ENCODE data around the gene MRTO4.
"Not testable (repeated sequence)": the region's sequence is repeated elsewhere in the genome, so short reads cannot be mapped to it uniquely, and the experiment has no call there.

The MRTO4 gene

DNA sequence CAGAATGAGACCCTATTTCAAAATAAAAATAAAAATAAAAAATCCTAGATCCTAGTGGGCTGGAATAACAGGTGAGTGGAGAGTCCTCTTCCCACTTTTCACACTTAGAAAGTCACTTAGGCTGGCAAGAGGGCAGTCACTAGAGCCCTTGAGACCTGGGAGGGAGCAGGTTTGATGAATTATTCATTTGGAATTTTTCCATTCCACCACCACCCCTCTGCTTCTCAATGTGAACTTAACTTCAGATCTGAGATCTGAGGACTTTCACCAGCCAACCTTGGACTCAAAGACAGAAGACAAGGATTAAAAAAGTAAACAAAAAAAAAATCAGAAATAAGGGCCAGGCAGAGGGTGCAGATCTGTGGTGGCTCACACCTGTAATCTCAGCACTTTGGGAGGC is 20.5 kb downstream of the MRTO4 start:
- no peak overlapping the region for H3K4me3 ChIP-seq
- peaks cover 0 to 6% (median 0%) of the 10 kb centered on the region in 11 experiments; a peak in 1 of 22 replicates for H4K20me1 ChIP-seq
- H3K4me1 ChIP-seq = no peaks in the 10 kb centered on the region
- TF ChIP-seq Cebpa-rat (IDR thresholded peaks at IDR 0.05) = no peak
- H3K9ac ChIP-seq = no peak overlapping the region
- H3K36me3 ChIP-seq = peaks cover 0 to 13% (median 0%) of the 10 kb centered on the region in 11 experiments; a peak in 4 of 22 replicates
- H3K9me3 ChIP-seq (replicated peaks in 1 of 11) = peaks cover 12 to 23% (median 18%) of the 10 kb centered on the region in 11 experiments
- H3K27me3 ChIP-seq = no peaks in the 10 kb centered on the region
- H3K27ac ChIP-seq = no peak overlapping the region
- H3K4me2 ChIP-seq = no peak overlapping the region

DNA sequence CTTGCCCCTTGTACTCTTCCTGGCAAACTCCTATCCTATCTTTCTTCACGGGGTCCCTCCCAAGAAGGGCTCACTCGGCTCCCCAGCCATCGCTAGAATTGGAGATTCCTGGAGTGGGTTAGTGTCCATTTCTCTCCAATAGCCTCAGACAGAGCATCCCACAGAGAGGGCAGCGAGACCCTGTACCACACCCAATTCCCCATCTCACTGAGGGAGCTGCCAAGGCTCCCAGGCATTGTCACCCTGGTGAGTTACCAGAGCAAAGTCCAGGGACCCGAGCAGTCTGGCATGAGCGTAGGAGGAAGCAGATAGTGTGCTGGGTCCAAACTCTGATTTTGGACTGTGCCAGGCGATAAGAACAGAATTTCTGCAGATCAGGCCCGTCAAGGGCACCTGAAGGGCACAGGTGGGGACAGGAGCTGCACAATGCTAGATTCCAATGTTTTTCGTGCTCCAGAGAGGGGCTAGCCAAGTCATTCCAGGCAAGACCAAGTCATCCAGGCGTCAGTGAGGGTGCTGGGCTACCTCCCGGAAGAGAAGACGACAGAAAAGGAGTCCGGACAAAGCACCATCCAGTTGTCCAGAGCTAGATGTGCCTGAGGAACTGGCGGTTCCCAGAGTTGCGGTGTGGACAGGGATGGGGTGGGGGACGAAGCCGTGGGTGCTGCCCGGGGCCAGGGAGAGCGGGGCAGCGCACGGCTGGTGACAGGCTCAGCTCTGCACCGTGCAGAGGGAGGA is 21.7 kb downstream of the MRTO4 start:
- Histone ChIP-seq H3K36me3 (peaks cover 0 to 13% (median 0%) of the 10 kb centered on the region in 11 experiments; a peak in 4 of 22 replicates), H3K9me3 (replicated peaks in 1 of 11) (peaks cover 12 to 23% (median 21%) of the 10 kb centered on the region in 11 experiments), H3K27me3 (no peaks in the 10 kb centered on the region), H4K20me1 (peaks cover 0 to 6% (median 0%) of the 10 kb centered on the region in 11 experiments; a peak in 1 of 22 replicates), H3K27ac (no peak overlapping the region), H3K9ac (no peak overlapping the region), H3K4me2 (no peak overlapping the region), H3K4me3 (no peak overlapping the region), H3K4me1 (no peaks in the 10 kb centered on the region)
- no peak for TF ChIP-seq Cebpa-rat (IDR thresholded peaks at IDR 0.05)

DNA sequence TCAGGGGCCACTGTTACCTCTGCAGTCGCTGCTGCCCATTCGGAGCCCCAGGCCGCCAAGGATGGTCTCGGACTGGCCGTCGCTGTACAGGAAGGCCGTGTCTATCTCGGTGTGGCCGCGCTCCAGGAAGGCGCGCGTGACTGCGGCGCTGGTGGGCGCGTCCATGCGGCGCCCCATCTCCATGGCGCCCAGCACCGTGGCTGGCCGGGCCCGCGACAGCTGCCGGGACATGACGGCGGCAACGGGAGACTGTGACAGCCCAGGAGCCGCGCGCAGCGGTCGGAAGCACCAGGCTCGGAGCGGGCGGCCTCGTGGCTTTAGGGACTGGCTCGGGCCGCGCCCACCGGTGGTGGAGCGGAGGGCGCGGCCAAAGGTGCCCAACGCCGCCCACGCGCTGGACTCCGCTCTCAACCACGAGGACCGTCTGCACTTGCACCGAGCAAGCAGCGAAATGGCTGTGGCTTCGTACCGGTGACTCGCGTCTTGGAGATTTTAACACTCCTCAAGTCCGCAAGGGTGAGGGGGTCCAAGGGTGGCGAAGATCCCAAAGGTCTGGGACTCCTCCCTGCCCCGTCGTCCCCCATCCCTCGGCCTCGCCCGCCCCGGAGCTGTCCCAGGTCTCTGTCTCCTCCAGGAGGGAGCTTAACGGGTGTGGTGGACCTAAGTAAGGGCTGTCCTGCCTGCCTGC is 22.4 kb downstream of the MRTO4 start:
- H3K9ac ChIP-seq, H3K4me1 ChIP-seq, H3K4me3 ChIP-seq, H4K20me1 ChIP-seq, H3K27ac ChIP-seq, H3K27me3 ChIP-seq, H3K4me2 ChIP-seq: not testable (repeated sequence)
- Histone ChIP-seq H3K36me3 (peaks cover 0 to 13% (median 0%) of the 10 kb centered on the region in 11 experiments; a peak in 4 of 22 replicates), H3K9me3 (replicated peaks in 1 of 11) (peaks cover 12 to 23% (median 21%) of the 10 kb centered on the region in 11 experiments)

DNA sequence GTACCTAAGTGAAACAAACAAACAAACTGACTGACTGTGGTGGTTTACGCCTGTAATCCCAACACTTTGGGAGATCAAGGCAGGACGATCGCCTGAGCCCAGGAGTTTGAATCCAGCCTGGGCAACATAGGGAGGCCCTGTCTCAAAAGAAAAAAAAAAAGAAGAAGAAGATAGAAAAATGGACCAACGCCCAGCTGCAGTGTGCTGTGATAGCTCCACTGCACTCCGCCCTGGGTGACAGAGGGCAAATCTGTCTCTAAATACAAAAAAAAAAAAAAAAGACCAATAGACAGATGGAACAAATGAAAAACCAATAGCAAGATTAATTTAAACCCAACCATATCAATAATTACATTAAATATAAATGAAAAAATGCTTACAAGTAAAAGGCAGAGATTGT is 23.0 kb downstream of the MRTO4 start:
- Histone ChIP-seq H3K9me3 (replicated peaks in 1 of 11) (peaks cover 12 to 23% (median 21%) of the 10 kb centered on the region in 11 experiments), H3K4me1 (no peaks in the 10 kb centered on the region), H3K36me3 (peaks cover 0 to 13% (median 0%) of the 10 kb centered on the region in 11 experiments; a peak in 4 of 22 replicates), H3K4me3 (no peak overlapping the region), H3K4me2 (no peak overlapping the region), H3K9ac (no peak overlapping the region), H4K20me1 (no peaks in the 10 kb centered on the region), H3K27me3 (no peaks in the 10 kb centered on the region), H3K27ac (no peak overlapping the region)
- TF ChIP-seq Cebpa-rat (IDR thresholded peaks at IDR 0.05) = no peak

DNA sequence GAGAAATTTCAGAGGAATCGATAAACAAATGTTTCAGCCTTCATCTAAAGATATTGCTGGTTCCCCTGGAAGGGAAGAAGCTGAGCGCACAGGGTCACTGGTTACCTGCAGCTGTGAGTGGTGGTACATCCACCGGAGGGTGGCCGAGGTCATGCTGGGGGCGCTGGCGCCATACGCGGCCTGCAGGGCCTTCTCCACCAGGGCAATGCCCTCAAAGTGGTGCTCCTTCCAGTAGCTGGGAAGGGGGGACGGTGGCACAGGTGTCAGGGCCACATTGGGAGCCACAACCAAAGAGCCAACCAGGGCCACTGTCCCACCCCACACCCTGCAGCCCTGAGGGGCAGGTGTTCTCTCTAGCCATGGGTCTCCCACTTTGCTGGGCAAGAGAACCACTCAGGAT is 32.3 kb downstream of the MRTO4 start:
- Histone ChIP-seq H4K20me1 (no peaks in the 10 kb centered on the region; a peak in 1 of 22 replicates), H3K9me3 (replicated peaks in 1 of 11) (no peaks in the 10 kb centered on the region), H3K4me3 (no peak overlapping the region), H3K4me1 (peaks cover 2 to 7% (median 3%) of the 10 kb centered on the region in 10 experiments; a peak in 15 of 20 replicates), H3K4me2 (no peak overlapping the region), H3K36me3 (0 out of 22 replicates have a peak, but pooled peaks cover 0 to 4% (median 0%) of the 10 kb centered on the region in 11 experiments), H3K27me3 (peaks cover under 1 to 12% (median 3%) of the 10 kb centered on the region in 11 experiments; a peak in 18 of 22 replicates), H3K27ac (no peak overlapping the region), H3K9ac (no peak overlapping the region)
- TF ChIP-seq Cebpa-rat (IDR thresholded peaks at IDR 0.05) = no peak

DNA sequence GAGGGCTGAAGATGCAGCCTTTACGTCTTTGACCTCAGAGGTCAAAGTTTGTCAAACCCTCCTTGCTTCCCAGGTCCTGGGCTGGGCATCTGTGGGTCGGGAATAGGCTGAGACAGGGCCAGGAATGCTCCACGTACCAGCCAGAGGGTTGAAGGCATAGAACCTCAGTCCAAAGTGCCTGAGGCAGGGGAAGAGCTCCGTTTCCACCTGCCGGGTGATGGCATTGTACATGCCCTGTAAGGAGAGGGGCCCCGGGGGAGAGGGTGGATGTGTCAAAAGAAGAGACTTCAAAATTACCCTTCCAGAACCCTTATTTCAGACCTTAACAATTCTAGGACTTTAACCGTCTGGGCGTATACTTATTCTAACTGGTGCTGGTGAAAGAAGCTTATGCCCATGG is 33.3 kb downstream of the MRTO4 start:
- Histone ChIP-seq H3K4me3 (no peak overlapping the region), H3K27me3 (peaks cover 5 to 21% (median 8%) of the 10 kb centered on the region in 11 experiments; a peak in 18 of 22 replicates), H3K4me2 (no peak overlapping the region), H3K9ac (no peak overlapping the region), H4K20me1 (no peaks in the 10 kb centered on the region; a peak in 1 of 22 replicates), H3K27ac (no peak overlapping the region), H3K9me3 (replicated peaks in 1 of 11) (no peaks in the 10 kb centered on the region), H3K4me1 (peaks cover 4 to 10% (median 7%) of the 10 kb centered on the region in 10 experiments; a peak in 15 of 20 replicates), H3K36me3 (0 out of 22 replicates have a peak, but pooled peaks cover 0 to 4% (median 0%) of the 10 kb centered on the region in 11 experiments)
- TF ChIP-seq Cebpa-rat (IDR thresholded peaks at IDR 0.05) = no peak

DNA sequence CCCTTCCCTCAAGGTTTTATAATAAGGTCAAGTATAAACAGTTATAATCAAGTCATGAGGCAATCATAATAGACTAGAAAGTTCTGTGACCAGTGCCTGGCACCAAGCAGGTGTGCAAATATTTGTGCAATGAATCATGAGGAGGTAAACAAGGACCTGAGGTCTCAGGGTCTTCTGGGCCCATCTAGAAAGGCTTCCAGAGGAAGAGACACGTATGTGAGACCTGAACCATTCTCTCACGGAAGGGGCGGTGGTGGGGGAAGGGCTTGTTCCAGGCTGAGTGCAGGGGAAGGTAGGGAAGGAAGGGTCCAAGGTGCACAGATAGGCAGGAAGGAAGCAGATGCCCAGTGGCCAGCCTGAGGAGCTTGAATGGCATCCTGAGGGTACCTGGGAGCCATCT is 33.8 kb downstream of the MRTO4 start:
- not testable (repeated sequence) for H3K4me2 ChIP-seq; H3K9me3 ChIP-seq (replicated peaks in 1 of 11); H3K27ac ChIP-seq; H3K9ac ChIP-seq; H3K4me3 ChIP-seq; H4K20me1 ChIP-seq; H3K36me3 ChIP-seq; H3K4me1 ChIP-seq
- peaks cover 5 to 22% (median 8%) of the 10 kb centered on the region in 11 experiments; a peak in 18 of 22 replicates for H3K27me3 ChIP-seq

DNA sequence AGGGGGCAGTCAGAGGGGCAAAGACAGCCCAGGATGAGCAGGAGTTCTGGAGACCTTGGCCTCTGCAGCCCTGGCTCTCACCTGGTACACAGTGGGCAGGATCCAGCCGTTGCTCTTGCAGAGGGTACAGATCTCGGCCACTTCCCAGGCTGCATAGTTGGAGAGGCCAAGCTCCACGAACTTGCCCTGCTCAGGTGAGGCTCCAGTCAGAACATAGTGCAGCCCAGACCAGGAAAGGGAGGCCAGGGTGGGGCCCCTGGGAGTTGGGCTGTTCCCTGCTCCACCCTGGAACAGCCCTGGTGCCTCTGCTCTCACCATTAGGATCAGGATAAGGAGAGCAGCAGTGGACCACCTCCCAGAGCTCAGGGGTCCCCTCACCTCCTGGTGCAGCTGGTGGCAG is 34.2 kb downstream of the MRTO4 start:
- not testable (repeated sequence) for H3K27ac ChIP-seq; H3K9me3 ChIP-seq (replicated peaks in 1 of 11); H3K4me1 ChIP-seq; H3K36me3 ChIP-seq; H3K4me3 ChIP-seq; H3K4me2 ChIP-seq; H3K9ac ChIP-seq; H4K20me1 ChIP-seq
- H3K27me3 ChIP-seq = peaks cover 5 to 22% (median 8%) of the 10 kb centered on the region in 11 experiments; a peak in 18 of 22 replicates

DNA sequence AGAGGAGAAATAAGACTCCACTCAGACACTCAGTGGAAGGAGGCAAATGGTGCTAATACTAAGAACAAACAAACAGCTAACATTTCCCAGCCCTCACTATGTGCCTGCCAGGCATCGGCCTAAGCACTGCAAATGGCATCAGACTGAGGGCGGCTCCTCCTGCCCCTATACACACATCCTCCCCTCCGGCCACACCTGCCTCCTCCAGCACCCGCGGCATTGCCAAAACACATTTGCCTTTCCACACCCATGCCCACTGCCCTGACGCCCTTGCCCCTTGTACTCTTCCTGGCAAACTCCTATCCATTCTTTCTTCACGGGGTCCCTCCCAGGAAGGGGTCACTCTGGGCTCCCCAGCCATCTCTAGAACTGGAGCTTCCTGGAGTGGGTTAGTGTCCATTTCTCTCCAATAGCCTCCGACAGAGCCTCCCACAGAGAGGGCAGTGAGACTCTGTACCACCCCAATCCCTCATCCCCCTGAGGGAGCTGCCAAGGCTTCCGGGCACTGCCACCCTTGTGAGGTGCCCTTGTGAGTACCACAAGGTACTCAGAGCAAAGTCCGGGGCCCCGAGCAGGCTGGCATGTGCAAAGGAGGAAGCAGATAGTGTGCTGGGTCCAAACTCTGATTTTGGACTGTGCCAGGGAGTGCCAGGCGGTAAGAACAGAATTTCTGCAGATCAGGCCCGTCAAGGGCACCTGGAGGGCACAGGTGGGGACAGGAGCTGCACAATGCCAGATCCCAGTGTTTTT is 36.0 kb downstream of the MRTO4 start:
- no peak overlapping the region for H3K27ac ChIP-seq
- peak overlapping the region in 5 of 11 experiments; percentile 79 to 86 (median 84); a peak in 3 of 22 replicates for H3K4me2 ChIP-seq
- peaks cover 4 to 10% (median 7%) of the 10 kb centered on the region in 10 experiments; a peak in 15 of 20 replicates for H3K4me1 ChIP-seq
- TF ChIP-seq Cebpa-rat (IDR thresholded peaks at IDR 0.05) = no peak
- peaks cover 0 to 12% (median 6%) of the 10 kb centered on the region in 11 experiments; a peak in 8 of 22 replicates for H3K36me3 ChIP-seq
- no peaks in the 10 kb centered on the region; a peak in 1 of 22 replicates for H4K20me1 ChIP-seq
- no peak overlapping the region for H3K4me3 ChIP-seq
- no peak overlapping the region for H3K9ac ChIP-seq
- peaks cover 5 to 22% (median 8%) of the 10 kb centered on the region in 11 experiments; a peak in 18 of 22 replicates for H3K27me3 ChIP-seq
- peaks cover 11 to 21% (median 14%) of the 10 kb centered on the region in 11 experiments; a peak in 20 of 22 replicates for H3K9me3 ChIP-seq (replicated peaks in 1 of 11)

DNA sequence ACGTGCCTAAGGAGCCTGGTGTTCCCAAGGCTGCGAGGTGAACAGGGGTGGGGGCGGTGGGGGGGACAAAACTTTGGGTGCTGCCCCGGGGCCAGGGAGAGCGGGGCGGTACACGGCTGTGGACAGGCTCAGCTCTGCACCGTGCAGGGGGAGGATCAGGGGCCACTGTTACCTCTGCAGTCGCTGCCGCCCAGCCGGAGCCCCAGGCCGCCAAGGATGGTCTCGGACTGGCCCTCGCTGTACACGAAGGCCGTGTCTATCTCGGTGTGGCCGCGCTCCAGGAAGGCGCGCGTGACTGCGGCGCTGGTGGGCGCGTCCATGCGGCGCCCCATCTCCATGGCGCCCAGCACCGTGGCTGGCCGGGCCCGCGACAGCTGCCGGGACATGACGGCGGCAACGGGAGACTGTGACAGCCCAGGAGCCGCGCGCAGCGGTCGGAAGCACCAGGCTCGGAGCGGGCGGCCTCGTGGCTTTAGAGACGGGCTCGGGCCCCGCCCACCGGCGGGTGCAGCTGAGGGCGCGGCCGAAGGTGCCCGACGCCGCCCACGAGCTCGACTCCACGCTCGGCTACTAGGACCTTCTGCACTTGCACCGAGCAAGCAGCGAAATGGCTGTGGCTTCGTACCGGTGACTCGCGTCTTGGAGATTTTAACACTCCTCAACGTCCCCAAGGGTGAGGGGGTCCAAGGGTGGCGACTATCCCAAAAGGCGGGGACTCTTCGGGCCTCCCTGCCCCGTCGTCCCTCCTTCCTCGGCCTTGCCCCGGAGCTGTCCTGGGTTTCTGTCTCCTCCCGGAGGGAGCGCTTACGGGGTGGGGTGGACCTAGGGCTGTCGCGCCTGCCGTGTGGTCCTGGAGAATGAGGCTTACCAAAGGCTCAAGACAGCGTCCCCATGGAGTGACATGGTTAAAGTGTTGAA is 37.0 kb downstream of the MRTO4 start, which contains the start of gene AKR7A3:
Gene AKR7A3 (minus strand): TSS at position 447 of the 918 bp plus-strand sequence. CDS start 61 bp downstream, at position 386.
- Histone ChIP-seq H3K4me2 (peak within 1 kb of the TSS; percentile 77 to 93 (median 84)), H3K4me3 (peak within 1 kb of the TSS; percentile 30 to 63 (median 46); a peak in 19 of 20 replicates), H3K9me3 (replicated peaks in 1 of 11) (peaks cover 14 to 31% (median 23%) of the 10 kb centered on the region in 11 experiments; a peak in 21 of 22 replicates), H3K27me3 (peaks cover 5 to 22% (median 8%) of the 10 kb centered on the region in 11 experiments; a peak in 18 of 22 replicates), H3K9ac (peak within 1 kb of the TSS in 7 of 11 experiments; percentile 13 to 56 (median 33); a peak in 9 of 22 replicates), H3K36me3 (peaks cover 0 to 18% (median 6%) of the 10 kb centered on the region in 11 experiments; a peak in 8 of 22 replicates)
- not testable (repeated sequence) for H3K4me1 ChIP-seq, H3K27ac ChIP-seq, H4K20me1 ChIP-seq

All from BLaER1 treated with 17β-estradiol and CSF1 and Interleukin-3, amounts not matched to agents 10 nM and 100 nM (cell line).